Muscle of leg (tissue), 11 donors: Measurements from ENCODE around the gene TCEAL1. TPM values are rescaled to one million over a fixed set of nuclear protein-coding genes. Genes with fewer than 3 reads are reported as not detected.

Experiments used
- DNase-seq: peaks from one replicate; pipeline ENCODE4 v3.0.0; 2013
- H3K27ac ChIP-seq: one replicate; pipeline ENCODE4 v1.5.1; 2013; ENCODE audit warnings: mild to moderate bottlenecking, low read length, control low read depth
- H3K27me3 ChIP-seq: one replicate; pipeline ENCODE4 v1.6.1; 2013; ENCODE audit warnings: low read length; ENCODE audit not compliant: control insufficient read depth, insufficient read depth
- H3K36me3 ChIP-seq: one replicate; pipeline ENCODE4 v1.6.1; 2013; ENCODE audit warnings: low read length; ENCODE audit not compliant: control insufficient read depth, insufficient read depth
- H3K4me1 ChIP-seq: one replicate; pipeline ENCODE4 v1.6.1; 2013; ENCODE audit warnings: low read length; ENCODE audit not compliant: control insufficient read depth, insufficient read depth
- H3K4me3 ChIP-seq: one replicate; pipeline ENCODE4 v1.5.1; 2013; ENCODE audit warnings: low read length, control low read depth
- H3K9me3 ChIP-seq: replicated peaks from 2 replicates; pipeline ENCODE4 v1.6.1; 2013; ENCODE audit warnings: low read depth, low read length; ENCODE audit not compliant: control insufficient read depth
- WGBS: methylation state at CpG from one replicate; pipeline ENCODE4 v1.1.5; 2013; ENCODE audit warnings: missing lambda C conversion rate; ENCODE audit not compliant: insufficient coverage; 5-methylcytosine and 5-hydroxymethylcytosine counted together
- polyA plus RNA-seq, 8 donors: library from polyadenylated mRNA; unstranded; fragments of 120-200 nt; gene quantifications; one replicate each; pipeline versions ENCODE4 v1.2.1 to v1.2.3, GENCODE V29; 2013; ENCODE audit warnings: inconsistent platforms in 1 of 8, low replicate concordance in 1 of 8; ENCODE audit not compliant: insufficient read length in 8 of 8, insufficient read depth in 1 of 8
- total RNA-seq: library from RNA; stranded (reverse); fragments of 120-200 nt; gene quantifications from one replicate; pipeline ENCODE4 v1.2.4, GENCODE V29; 2013

TCEAL1 gene
- total and polyA plus RNA-seq, 9 donors: 52.1 to 69.2 (median 62.9) TPM

- WGBS: 56% methylated on average over 6 of the region's 8 CpGs
- no peak for DNase-seq
- H3K4me1 ChIP-seq: no peaks in the 10 kb centered on the region
- H3K36me3 ChIP-seq: peaks cover 13% of the 10 kb centered on the region
- no peaks in the 10 kb centered on the region for H3K9me3 ChIP-seq
- H3K27ac ChIP-seq: no peak overlapping the region
- H3K4me3 ChIP-seq: no peak overlapping the region
- H3K27me3 ChIP-seq: peaks cover 16% of the 10 kb centered on the region
Observed at GRCh38 chrX:103674531-103675454, 46.0 kb downstream of the TCEAL1 start.

GRCh38 chrX:103678199-103678993, 49.6 kb downstream of the TCEAL1 start:
- WGBS: 100% methylated on average over 1 of the region's 5 CpGs
- Histone ChIP-seq H3K4me1 (no peaks in the 10 kb centered on the region), H3K27me3 (peaks cover 8% of the 10 kb centered on the region), H3K9me3 (no peaks in the 10 kb centered on the region), H3K27ac (no peak overlapping the region), H3K36me3 (peaks cover 18% of the 10 kb centered on the region), H3K4me3 (no peak overlapping the region)
- no peak for DNase-seq

Other genes with a start within 250 kb of the TCEAL1 start
- gene RAB40A, start 109.5 kb upstream of the TCEAL1 start, total RNA-seq: 0.35 TPM
- gene RAB40A, start 109.5 kb upstream of the TCEAL1 start, polyA plus RNA-seq: 1 to 10 TPM in 1 of 8 donors, under 1 TPM in 7; 0.34 to 1.8 (median 0.77) TPM
- 51.2 TPM for gene TCEAL4, start 43.5 kb upstream of the TCEAL1 start, total RNA-seq
- 100 to 1,000 TPM in 4 of 8 donors, 10 to 100 TPM in 4; 87.3 to 126 (median 98.8) TPM for gene TCEAL4, start 43.5 kb upstream of the TCEAL1 start, polyA plus RNA-seq
- 6.3 TPM for gene TCEAL3, start 21.0 kb upstream of the TCEAL1 start, total RNA-seq
- 10 to 100 TPM in 6 of 8 donors, 1 to 10 TPM in 2; 9.2 to 17.9 (median 12.8) TPM for gene TCEAL3, start 21.0 kb upstream of the TCEAL1 start, polyA plus RNA-seq
- 327 TPM for gene MORF4L2, start 57.7 kb downstream of the TCEAL1 start, total RNA-seq
- gene MORF4L2, start 57.7 kb downstream of the TCEAL1 start, polyA plus RNA-seq: 100 to 1,000 TPM; 222 to 301 (median 249) TPM
- gene TMEM31, start 81.9 kb downstream of the TCEAL1 start, total RNA-seq: 0.18 TPM
- gene TMEM31, start 81.9 kb downstream of the TCEAL1 start, polyA plus RNA-seq: under 1 TPM in 7 of 8 donors, not detected in 1; 0.43 to 0.92 (median 0.70) TPM
- gene PLP1, start 147.9 kb downstream of the TCEAL1 start, total RNA-seq: 72.8 TPM
- 100 to 1,000 TPM in 2 of 8 donors, 10 to 100 TPM in 6; 44.2 to 147 (median 75.2) TPM for gene PLP1, start 147.9 kb downstream of the TCEAL1 start, polyA plus RNA-seq
- 20.0 TPM for gene RAB9B, start 203.3 kb downstream of the TCEAL1 start, total RNA-seq
- gene RAB9B, start 203.3 kb downstream of the TCEAL1 start, polyA plus RNA-seq: 10 to 100 TPM; 17.0 to 27.4 (median 22.6) TPM